HepG2 (cell line): ENCODE results near the gene ZNF185. TPM values are rescaled to one million over a fixed set of nuclear protein-coding genes. Genes with fewer than 3 reads are reported as not detected.

ENCODE experiments used
- ATAC-seq: fragments of 200-7000 bp; cut with Tn5 transposase; 3 replicates; pipeline ENCODE4 v1.9.1; 2020; ENCODE audit warnings: mild to moderate bottlenecking, moderate library complexity
- BruUV-seq: library from RNA; stranded (reverse); fragments of 400-500 nt; replicated peaks from 2 replicates; lab custom pipeline; 2021; lab: Mats Ljungman, UMichigan
- CTCF ChIA-PET: fragments of 300-600 bp; formaldehyde crosslinking; extraction: SDS; loops from one replicate; lab custom pipeline; 2021; ENCODE audit warnings: low total read pairs, inconsistent platforms, low intra/inter-chr PET ratio; lab: Yijun Ruan, JAX
- POLR2A ChIA-PET: fragments of 350-600 bp; sonication (Branson Sonifier 250); formaldehyde crosslinking; loops from one replicate; lab custom pipeline; 2020; ENCODE audit warnings: antibody characterized with exemption, inconsistent platforms; lab: Yijun Ruan, JAX
- DNase-seq: peaks from one replicate; pipeline ENCODE4 v3.0.0-alpha.2; 2015; ENCODE audit warnings: low spot score
- FAIRE-seq: peaks from 3 replicates; lab custom pipeline; 2011; peaks lifted over from hg19 to GRCh38; lab: Jason Lieb, UNC
- H2AFZ ChIP-seq: one replicate; pipeline ENCODE4 v1.6.1; 2011; ENCODE audit warnings: low read length, inconsistent platforms
- H3K27ac ChIP-seq: fragments of 300-600 bp; 3 replicates; pipeline ENCODE4 v1.8.0; 2011; ENCODE audit warnings: mixed run types, mild to moderate bottlenecking, mixed read lengths, low read length, inconsistent platforms; ENCODE audit not compliant: insufficient read depth; ENCODE audit errors: extremely low read length
- H3K27me3 ChIP-seq, 2 experiments: fragments of 200-600 bp in 1 of 2; 2 replicates in 1 of 2; 3 replicates in 1 of 2; pipeline versions ENCODE4 v1.6.0 to v1.8.0; 2011; ENCODE audit warnings: low read length in 2 of 2, mild to moderate bottlenecking in 2 of 2, moderate library complexity in 2 of 2, inconsistent platforms in 1 of 2; ENCODE audit not compliant: insufficient read depth in 2 of 2, control insufficient read depth in 1 of 2
- H3K36me3 ChIP-seq, 2 experiments: fragments of 200-600 bp in 1 of 2; replicated peaks in 1 of 2; 2 replicates in 1 of 2; 3 replicates in 1 of 2; pipeline versions ENCODE4 v1.5.1 to v1.8.0; 2011; ENCODE audit warnings: low read length in 2 of 2, inconsistent platforms in 1 of 2; ENCODE audit not compliant: insufficient read depth in 2 of 2, control insufficient read depth in 1 of 2
- H3K4me1 ChIP-seq: 2 replicates; pipeline ENCODE4 v1.5.1; 2012; ENCODE audit warnings: low read length, inconsistent platforms; ENCODE audit not compliant: insufficient read depth
- H3K4me2 ChIP-seq: 2 replicates; pipeline ENCODE4 v1.6.0; 2011; ENCODE audit warnings: low read depth, low read length, inconsistent platforms
- H3K4me3 ChIP-seq, 3 experiments: fragments of 200-600 bp in 1 of 3; sonication (generic), shearing (Covaris generic) in 1 of 3; replicated peaks in 1 of 3; 2 replicates each; pipeline ENCODE4 v1.5.1; 2011 to 2016; ENCODE audit warnings: low read length in 3 of 3, inconsistent platforms in 2 of 3, low read depth in 2 of 3, mild to moderate bottlenecking in 2 of 3, control low read depth in 1 of 3, mixed read lengths in 1 of 3; ENCODE audit not compliant: insufficient read depth in 1 of 3
- H3K79me2 ChIP-seq: one replicate; pipeline ENCODE4 v1.6.1; 2011; ENCODE audit warnings: low read length, inconsistent platforms; ENCODE audit not compliant: insufficient read depth
- H3K9ac ChIP-seq: 2 replicates; pipeline ENCODE4 v1.6.0; 2011; ENCODE audit warnings: mild to moderate bottlenecking, low read depth, low read length, inconsistent platforms; ENCODE audit not compliant: insufficient read depth
- H3K9me3 ChIP-seq: 2 replicates; pipeline ENCODE4 v1.5.1; 2012; ENCODE audit warnings: mild to moderate bottlenecking, low read length
- H4K20me1 ChIP-seq: 2 replicates; pipeline ENCODE4 v1.6.0; 2011; ENCODE audit warnings: inconsistent platforms, mild to moderate bottlenecking, low read length, moderate library complexity; ENCODE audit not compliant: insufficient read depth
- CENPT ChIP-seq: sonication (generic); formaldehyde crosslinking; IDR thresholded peaks from 2 replicates; pipeline ENCODE4 v1.8.0; 2022; ENCODE audit warnings: low read depth, mild to moderate bottlenecking, moderate library complexity, missing genetic modification reagents
- GATA4 ChIP-seq: sonication (generic); IDR thresholded peaks from 2 replicates; pipeline ENCODE4 v1.6.1; 2016; ENCODE audit warnings: antibody characterized with exemption, low read depth, borderline replicate concordance
- GPN1 ChIP-seq: sonication (generic); formaldehyde crosslinking; IDR thresholded peaks from 2 replicates; pipeline ENCODE4 v1.5.1; 2020; ENCODE audit warnings: missing genetic modification reagents, borderline replicate concordance
- HINFP ChIP-seq: sonication (generic); formaldehyde crosslinking; IDR thresholded peaks from 2 replicates; pipeline ENCODE4 v1.4.0; 2020; ENCODE audit warnings: low read depth, mild to moderate bottlenecking, missing genetic modification reagents
- HMG20A ChIP-seq: IDR thresholded peaks from 2 replicates; pipeline ENCODE4 v1.6.1; 2016; ENCODE audit warnings: borderline replicate concordance
- HNF4A ChIP-seq: sonication (generic); formaldehyde crosslinking; IDR thresholded peaks from 2 replicates; pipeline ENCODE4 v1.4.0; 2020; ENCODE audit warnings: missing genetic modification reagents
- NFE2L1 ChIP-seq: sonication (generic); formaldehyde crosslinking; IDR thresholded peaks from 2 replicates; pipeline ENCODE4 v1.4.0; 2020; ENCODE audit warnings: missing genetic modification reagents, mild to moderate bottlenecking, borderline replicate concordance
- PAXIP1 ChIP-seq: sonication (generic); formaldehyde crosslinking; conservative IDR thresholded peaks from 2 replicates; pipeline ENCODE4 v1.4.0; 2020; ENCODE audit warnings: mild to moderate bottlenecking, missing genetic modification reagents, moderate library complexity
- PITX1 ChIP-seq: sonication (generic); formaldehyde crosslinking; IDR thresholded peaks from 2 replicates; pipeline ENCODE4 v1.5.1; 2020; ENCODE audit warnings: mild to moderate bottlenecking, missing genetic modification reagents
- SRF ChIP-seq: IDR thresholded peaks from 2 replicates; pipeline ENCODE4 v1.6.1; 2011; ENCODE audit warnings: mild to moderate bottlenecking, low read depth, low read length, moderate library complexity
- ZBTB33 ChIP-seq: sonication (generic); formaldehyde crosslinking; IDR thresholded peaks from 2 replicates; pipeline ENCODE4 v1.4.0; 2020; ENCODE audit warnings: missing genetic modification reagents
- ZNF607 ChIP-seq: sonication (generic); formaldehyde crosslinking; IDR thresholded peaks from 2 replicates; pipeline ENCODE4 v1.5.1; 2020; ENCODE audit warnings: missing genetic modification reagents, mild to moderate bottlenecking, borderline replicate concordance
- ZNF629 ChIP-seq: sonication (generic); formaldehyde crosslinking; conservative IDR thresholded peaks from 2 replicates; pipeline ENCODE4 v1.5.0; 2020; ENCODE audit warnings: missing genetic modification reagents
- ZNF724P ChIP-seq: sonication (generic); formaldehyde crosslinking; IDR thresholded peaks from 2 replicates; pipeline ENCODE4 v1.8.0; 2022; ENCODE audit warnings: missing genetic modification reagents, borderline replicate concordance
- ZNF749 ChIP-seq: sonication (generic); formaldehyde crosslinking; IDR thresholded peaks from 2 replicates; pipeline ENCODE4 v1.8.0; 2022; ENCODE audit warnings: mild to moderate bottlenecking, missing genetic modification reagents, moderate library complexity, borderline replicate concordance
- ZNF780A ChIP-seq: sonication (generic); formaldehyde crosslinking; IDR thresholded peaks from 2 replicates; pipeline ENCODE4 v1.8.0; 2022; ENCODE audit warnings: mild to moderate bottlenecking, missing genetic modification reagents, moderate library complexity
- WGBS: methylation state at CpG from one replicate; pipeline ENCODE4 v1.1.6; 2017; ENCODE audit warnings: low lambda C conversion rate; 5-methylcytosine and 5-hydroxymethylcytosine counted together
- in situ Hi-C: cut with HindIII; loops from 2 replicates; pipeline ENCODE4 v1.10.0; 2017; ENCODE audit warnings: low pct_unique_long_range_greater_than_20kb; ENCODE audit not compliant: extremely low pct_ligation_motif_present
- intact Hi-C: fragments of 100-400 bp; cut with micrococcal nuclease; formaldehyde crosslinking; loops from one replicate; pipeline ENCODE4 v1.10.0; 2022; ENCODE audit not compliant: unreplicated experiment
- polyA plus RNA-seq, 8 experiments: library from polyadenylated mRNA; depleted of rRNA in 3 of 8; stranded (reverse) in 7 of 8; unstranded in 1 of 8; fragments of >200 nt; fragmentation: Illumina TruSeq in 4 of 8; extraction: Trizol in 4 of 8; gene quantifications; 2 replicates each; pipeline versions ENCODE4 v1.2.1 to v1.2.3, GENCODE V29; 2011 to 2016; ENCODE audit warnings: low read depth in 4 of 8, missing spikeins in 1 of 8, mixed read lengths in 1 of 8; ENCODE audit not compliant: insufficient read depth in 1 of 8
- total RNA-seq, 5 experiments: library from RNA; depleted of rRNA; stranded (reverse); fragments of >200 nt; fragmentation: Illumina TruSeq; extraction: Trizol; gene quantifications; 2 replicates each; pipeline ENCODE4 v1.2.3, GENCODE V29; 2016; ENCODE audit warnings: low read depth in 1 of 5

The ZNF185 gene
- total and polyA plus RNA-seq, 2 of the 13 experiments (the other 11 are each of a cell fraction or from before 2014, with no cell fraction given), result 1.6 to 3.4 TPM

- peak; percentile 72 for ATAC-seq
- Histone ChIP-seq H3K4me1 (peaks cover 15% of the 10 kb centered on the region), H3K36me3 (no peaks in the 10 kb centered on the region), H3K4me2 (peak overlapping the region; percentile 18), H4K20me1 (no peaks in the 10 kb centered on the region), H3K9me3 (no peaks in the 10 kb centered on the region), H3K4me3 (no peak overlapping the region; a peak in 1 of 6 replicates), H2AFZ (no peak overlapping the region), H3K79me2 (no peaks in the 10 kb centered on the region), H3K9ac (no peak overlapping the region), H3K27me3 (peaks cover 0 to 1% of the 10 kb centered on the region in 2 experiments; a peak in 1 of 5 replicates), H3K27ac (no peak overlapping the region)
- CTCF ChIA-PET, result no interaction called here
- in situ Hi-C loops (no loop called here), intact Hi-C loops (no loop called here)
- peak; percentile 13 for DNase-seq
- no CpG with 5 or more reads among the region's 10 CpGs for WGBS
- no TSS peak for BruUV-seq
- POLR2A ChIA-PET, result no interaction called here
- 0 out of 2 replicates have a peak, but pooled peaks have one; percentile 16 for TF ChIP-seq PAXIP1 (CRISPR knock-in tag)
- TF ChIP-seq ZNF629 (CRISPR knock-in tag), result no peak
- no peak for TF ChIP-seq HINFP (CRISPR knock-in tag)
- TF ChIP-seq ZBTB33, result no peak
- TF ChIP-seq GATA4, result no peak
- peak; percentile 48 for TF ChIP-seq HNF4A (CRISPR knock-in tag)
- no peak for TF ChIP-seq SRF
- TF ChIP-seq NFE2L1 (CRISPR knock-in tag), result no peak
- no peak for TF ChIP-seq HMG20A (CRISPR knock-in tag)
- no peak for TF ChIP-seq CENPT (CRISPR knock-in tag)
- TF ChIP-seq ZNF780A (CRISPR knock-in tag), result no peak
- no peak for TF ChIP-seq ZNF749 (CRISPR knock-in tag)
- TF ChIP-seq ZNF724P (CRISPR knock-in tag), result no peak
- TF ChIP-seq GPN1 (CRISPR knock-in tag), result no peak
- peak; percentile 16; the same call in 1 of the 2 replicates for TF ChIP-seq PITX1
- no peak for TF ChIP-seq ZNF607 (CRISPR knock-in tag)
- TF ChIP-seq, all 625 proteins: peak for 3
- FAIRE-seq, result no peak
Observed at GRCh38 chrX:152876931-152877840, 20.7 kb upstream of the ZNF185 start.
